HCT116 (cell line): ENCODE data around the gene KCNQ1OT1. TPM values are rescaled to one million over a fixed set of nuclear protein-coding genes. Genes with fewer than 3 reads are reported as not detected.

ENCODE experiments used
- ATAC-seq: fragments of 200-7000 bp; cut with Tn5 transposase; 2 replicates; pipeline ENCODE4 v1.9.1; 2020; ENCODE audit warnings: mild to moderate bottlenecking, moderate library complexity
- BruUV-seq: library from RNA; stranded (reverse); fragments of 400-500 nt; replicated peaks from 2 replicates; lab custom pipeline; 2021; lab: Mats Ljungman, UMichigan
- CTCF ChIA-PET: fragments of 300-600 bp; sonication (Branson Sonifier 250); formaldehyde crosslinking; loops from one replicate; lab custom pipeline; 2021; ENCODE audit warnings: antibody characterized with exemption; lab: Charles Lee
- POLR2A ChIA-PET: fragments of 300-600, 350-600 bp; sonication (Branson Sonifier 250); formaldehyde crosslinking; loops from one replicate; lab custom pipeline; 2021; ENCODE audit warnings: antibody characterized with exemption; lab: Charles Lee
- RAD21 ChIA-PET, 2 experiments: fragments of 300-600 bp; sonication (Branson Sonifier 250); formaldehyde crosslinking; loops; one replicate each; lab custom pipeline; 2023; ENCODE audit warnings: low total read pairs in 2 of 2; ENCODE audit not compliant: uncharacterized antibody in 2 of 2, unreplicated experiment in 2 of 2, low non-redundant PET in 1 of 2; lab: Charles Lee
- DNase-seq: peaks from one replicate; pipeline ENCODE4 v3.0.0-alpha.2; 2010; ENCODE audit warnings: low read depth, low spot score
- H2AFZ ChIP-seq: fragments of 200-600 bp; shearing (Covaris generic), sonication (generic); 2 replicates; pipeline ENCODE4 v1.6.1; 2017; ENCODE audit warnings: low read depth, mixed run types, mixed read lengths, antibody characterized with exemption, low read length; ENCODE audit not compliant: poor library complexity, severe bottlenecking
- H3K27ac ChIP-seq: 2 replicates; pipeline ENCODE4 v1.5.1; 2012; ENCODE audit warnings: low read depth, low read length
- H3K27me3 ChIP-seq: fragments of 200-600 bp; sonication (generic); 2 replicates; pipeline ENCODE4 v1.6.1; 2016; ENCODE audit warnings: mixed run types, low read length, mixed read lengths; ENCODE audit not compliant: insufficient read depth
- H3K36me3 ChIP-seq, 2 experiments: fragments of 200-500 bp in 1 of 2; fragments of 200-600 bp in 1 of 2; sonication (Bioruptor generic) in 1 of 2; sonication (generic) in 1 of 2; 2 replicates each; pipeline versions ENCODE4 v1.5.1 to v1.6.1; 2014 to 2016; ENCODE audit warnings: low read length in 2 of 2, inconsistent platforms in 1 of 2, mixed read lengths in 1 of 2, mixed run types in 1 of 2; ENCODE audit not compliant: insufficient read depth in 2 of 2, control insufficient read depth in 1 of 2
- H3K4me1 ChIP-seq, 2 experiments: fragments of 200-600 bp in 1 of 2; sonication (generic) in 1 of 2; 2 replicates each; pipeline versions ENCODE4 v1.5.1 to v1.6.1; 2012 to 2017; ENCODE audit warnings: low read length in 2 of 2, inconsistent platforms in 1 of 2, mild to moderate bottlenecking in 1 of 2, mixed read lengths in 1 of 2, mixed run types in 1 of 2, moderate library complexity in 1 of 2; ENCODE audit not compliant: insufficient read depth in 2 of 2, control insufficient read depth in 1 of 2
- H3K4me2 ChIP-seq: fragments of 200-600 bp; sonication (generic); 2 replicates; pipeline ENCODE4 v1.6.1; 2017; ENCODE audit warnings: mixed run types, low read length, mixed read lengths
- H3K4me3 ChIP-seq, 2 experiments: fragments of 200-600 bp in 1 of 2; sonication (generic) in 1 of 2; replicated peaks in 1 of 2; 2 replicates each; pipeline ENCODE4 v1.5.1; 2011 to 2016; ENCODE audit warnings: low read length in 2 of 2, control low read depth in 1 of 2, low read depth in 1 of 2, mild to moderate bottlenecking in 1 of 2, mixed read lengths in 1 of 2, mixed run types in 1 of 2
- H3K79me2 ChIP-seq: fragments of 200-600 bp; sonication (generic); 2 replicates; pipeline ENCODE4 v1.6.1; 2017; ENCODE audit warnings: mild to moderate bottlenecking, mixed run types, low read length, moderate library complexity, mixed read lengths; ENCODE audit not compliant: insufficient read depth
- H3K9ac ChIP-seq: fragments of 200-600 bp; sonication (generic); 2 replicates; pipeline ENCODE4 v1.6.1; 2016; ENCODE audit warnings: low read length, mixed read lengths
- H3K9me2 ChIP-seq: fragments of 200-600 bp; sonication (generic), shearing (Covaris generic); 2 replicates; pipeline ENCODE4 v1.6.1; 2017; ENCODE audit warnings: mixed run types, mild to moderate bottlenecking, moderate library complexity; ENCODE audit not compliant: insufficient read depth
- H3K9me3 ChIP-seq, 2 experiments: fragments of 200-500 bp in 1 of 2; fragments of 200-600 bp in 1 of 2; sonication (Bioruptor generic) in 1 of 2; sonication (generic) in 1 of 2; 2 replicates each; pipeline ENCODE4 v1.6.1; 2014 to 2017; ENCODE audit warnings: low read length in 2 of 2, mixed read lengths in 2 of 2, inconsistent platforms in 1 of 2, low read depth in 1 of 2, mild to moderate bottlenecking in 1 of 2, mixed run types in 1 of 2, moderate library complexity in 1 of 2; ENCODE audit not compliant: control insufficient read depth in 1 of 2, insufficient read depth in 1 of 2
- H4K20me1 ChIP-seq: fragments of 200-600 bp; sonication (generic), shearing (Covaris generic); 2 replicates; pipeline ENCODE4 v1.6.1; 2017; ENCODE audit warnings: mixed run types, mild to moderate bottlenecking, moderate library complexity; ENCODE audit not compliant: insufficient read depth
- ZFX ChIP-seq: fragments of 450-650 bp; IDR thresholded peaks from 2 replicates; pipeline ENCODE4 v1.6.1; 2017
- ZNF274 ChIP-seq: fragments of 200-500 bp; sonication (Bioruptor generic); IDR thresholded peaks from 2 replicates; pipeline ENCODE4 v1.6.1; 2014; ENCODE audit warnings: mild to moderate bottlenecking, low read depth, low read length, inconsistent platforms
- intact Hi-C: fragments of 100-400 bp; cut with micrococcal nuclease; formaldehyde crosslinking; loops from 2 replicates; pipeline ENCODE4 v1.10.0; 2022
- total RNA-seq: library from RNA; stranded (reverse); gene quantifications from one replicate; pipeline ENCODE4 v1.2.1, GENCODE V29; 2021; ENCODE audit not compliant: unreplicated experiment
- TF ChIP-seq, protein P1 (sequence below): IDR thresholded peaks from 2 replicates; pipeline ENCODE4 v1.6.1; 2012

The KCNQ1OT1 gene
- total RNA-seq, 1 experiment from 2014 or later = 1.1 TPM

DNA sequence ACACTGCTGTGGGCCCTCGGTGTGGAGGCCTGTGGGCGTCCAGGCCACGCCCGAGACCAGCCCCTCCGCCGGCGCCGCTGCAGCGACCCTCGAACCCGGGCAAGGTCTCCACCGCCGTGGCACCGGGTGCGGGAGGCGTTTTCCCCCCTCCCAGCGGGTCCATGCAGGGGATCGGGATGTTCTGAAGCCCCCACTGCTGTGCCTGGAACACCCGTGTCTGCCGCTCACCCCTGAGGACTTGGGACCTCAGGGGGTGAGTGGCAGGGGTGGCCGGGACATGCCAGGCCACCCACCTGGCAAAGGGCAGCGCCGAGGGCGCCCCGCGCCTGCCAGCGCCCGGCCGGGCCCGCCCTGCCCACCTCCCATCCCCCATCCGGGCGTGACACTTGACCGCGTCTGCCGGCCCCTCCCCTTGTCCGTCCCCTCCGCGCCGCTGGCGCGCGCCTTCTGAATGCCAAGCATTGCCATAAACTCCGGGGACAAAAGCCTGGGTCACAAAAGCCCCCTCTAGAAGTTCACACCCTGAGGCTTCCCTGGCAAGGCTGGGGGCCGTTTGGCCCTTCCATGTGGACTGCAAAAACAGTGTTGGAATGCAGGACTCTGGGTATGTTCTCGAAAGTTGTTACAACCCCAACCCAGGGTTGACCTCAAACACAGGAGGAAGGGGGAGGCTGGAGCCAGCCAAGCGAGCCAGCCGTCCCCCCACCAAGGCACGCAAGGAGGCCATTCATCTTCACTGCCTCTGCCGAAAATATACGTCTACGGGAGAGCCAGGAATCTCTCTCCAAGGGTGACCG is 819 bp upstream of the KCNQ1OT1 start:
- intact Hi-C loops = no loop called here
- H3K9ac ChIP-seq = peak overlapping the region; percentile 83
- H3K36me3 ChIP-seq = no peaks in the 10 kb centered on the region
- BruUV-seq = no TSS peak
- peak overlapping the region; percentile 54 to 73 for H3K4me3 ChIP-seq
- TF ChIP-seq ZNF274 (no peak), ZFX (peak; percentile 54; the same call in 1 of the 2 replicates)
- no peak overlapping the region for H2AFZ ChIP-seq
- DNase-seq (no peak), ATAC-seq (peak; percentile 62)
- H3K27me3 ChIP-seq = no peaks in the 10 kb centered on the region
- CTCF ChIA-PET = no interaction called here
- POLR2A ChIA-PET = interaction anchor here (0.9 to 1.3 kb wide), 4 partner anchors 50 to 235 kb away, joined by 3 to 5 read pairs (median 4); partner anchors contain the start of gene CDKN1C
- peak overlapping the region; percentile 82 for H3K4me2 ChIP-seq
- no peaks in the 10 kb centered on the region for H3K9me3 ChIP-seq
- H3K9me2 ChIP-seq = no peaks in the 10 kb centered on the region
- peak overlapping the region; percentile 89 for H3K27ac ChIP-seq
- peaks cover 0 to 23% of the 10 kb centered on the region in 2 experiments; a peak in 2 of 4 replicates for H3K4me1 ChIP-seq
- H3K79me2 ChIP-seq = peaks cover 38% of the 10 kb centered on the region
- RAD21 ChIA-PET = no interaction called here
- no peaks in the 10 kb centered on the region for H4K20me1 ChIP-seq

DNA sequence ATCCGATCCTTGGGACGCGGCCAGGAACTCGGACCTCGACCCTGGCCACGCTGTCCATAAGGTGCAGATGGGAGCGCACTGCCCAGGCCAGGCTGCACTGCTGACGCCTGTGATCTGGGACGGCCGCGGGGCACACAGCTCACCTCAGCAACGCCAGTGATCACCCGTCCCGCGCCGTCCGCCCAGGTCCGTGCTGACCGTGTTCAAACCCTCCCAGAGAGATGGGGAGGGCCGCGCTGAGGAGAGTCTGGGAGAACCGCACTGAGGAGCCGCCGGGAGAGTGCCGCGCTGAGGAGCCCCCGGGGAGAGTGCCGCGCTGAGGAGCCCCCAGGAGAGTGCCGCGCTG is 636 bp downstream of the KCNQ1OT1 start:
- peak overlapping the region; percentile 83 for H3K9ac ChIP-seq

More for the DNA sequence above, 636 bp downstream of the KCNQ1OT1 start:
- Histone ChIP-seq H3K9me2 (no peaks in the 10 kb centered on the region), H3K4me2 (peak overlapping the region; percentile 82), H3K36me3 (no peaks in the 10 kb centered on the region), H2AFZ (no peak overlapping the region), H3K27me3 (no peaks in the 10 kb centered on the region), H3K27ac (peak overlapping the region; percentile 57), H3K4me3 (peak overlapping the region; percentile 71 to 73), H4K20me1 (no peaks in the 10 kb centered on the region), H3K9me3 (no peaks in the 10 kb centered on the region), H3K4me1 (peaks cover 0 to 23% of the 10 kb centered on the region in 2 experiments; a peak in 2 of 4 replicates), H3K79me2 (peaks cover 53% of the 10 kb centered on the region)
- POLR2A ChIA-PET = interaction anchor here (0.9 to 1.3 kb wide), 2 partner anchors 192 to 234 kb away, joined by 4 to 5 read pairs; no protein-coding TSS in a partner anchor
- RAD21 ChIA-PET = no interaction called here
- CTCF ChIA-PET = no interaction called here
- TF ChIP-seq ZNF274 = no peak
- TF ChIP-seq, protein P1, sequence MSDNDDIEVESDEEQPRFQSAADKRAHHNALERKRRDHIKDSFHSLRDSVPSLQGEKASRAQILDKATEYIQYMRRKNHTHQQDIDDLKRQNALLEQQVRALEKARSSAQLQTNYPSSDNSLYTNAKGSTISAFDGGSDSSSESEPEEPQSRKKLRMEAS = no peak
- ATAC-seq (peak; percentile 3; the same call in 1 of the 2 replicates), DNase-seq (no peak)
- intact Hi-C loops = no loop called here
- BruUV-seq = no TSS peak
